GM21381 (cell line): ENCODE results near the gene IQSEC3.
"Not testable (repeated sequence)": the region's sequence is repeated elsewhere in the genome, so short reads cannot be mapped to it uniquely, and the experiment has no call there.

Experiments used
- ATAC-seq: cut with Tn5 transposase; IDR thresholded peaks from one replicate; pipeline ENCODE4 v1.9.1; 2021; ENCODE audit warnings: mild to moderate bottlenecking, moderate library complexity; ENCODE audit not compliant: unreplicated experiment

IQSEC3 gene

DNA sequence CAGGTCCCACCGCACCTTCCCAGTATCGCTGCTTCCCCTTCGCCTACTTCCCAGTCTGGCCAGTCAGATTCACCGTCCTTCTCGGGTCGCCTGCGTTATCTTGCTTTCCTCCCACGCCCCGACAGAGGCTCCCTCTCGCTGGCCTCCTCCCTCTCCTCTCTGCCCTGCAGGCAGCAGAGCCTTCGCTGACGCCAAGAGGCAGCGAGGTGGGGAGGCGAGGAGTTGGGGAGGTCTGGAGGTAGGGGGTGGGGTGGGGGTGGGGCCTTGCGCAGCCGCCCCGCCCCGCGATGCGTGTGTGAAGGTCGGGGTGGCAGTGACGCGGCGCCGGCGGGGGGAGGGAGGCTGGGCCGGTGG lies at the start of gene IQSEC3:
IQSEC3 (plus strand) TSS at position 340 of the 354 bp plus-strand sequence. CDS start 116 bp downstream, outside the sequence.
- ATAC-seq = not testable (repeated sequence)

GRCh38 chr12:17370-18340 lies 48.9 kb upstream of the IQSEC3 start:
- ATAC-seq = not testable (repeated sequence)

DNA sequence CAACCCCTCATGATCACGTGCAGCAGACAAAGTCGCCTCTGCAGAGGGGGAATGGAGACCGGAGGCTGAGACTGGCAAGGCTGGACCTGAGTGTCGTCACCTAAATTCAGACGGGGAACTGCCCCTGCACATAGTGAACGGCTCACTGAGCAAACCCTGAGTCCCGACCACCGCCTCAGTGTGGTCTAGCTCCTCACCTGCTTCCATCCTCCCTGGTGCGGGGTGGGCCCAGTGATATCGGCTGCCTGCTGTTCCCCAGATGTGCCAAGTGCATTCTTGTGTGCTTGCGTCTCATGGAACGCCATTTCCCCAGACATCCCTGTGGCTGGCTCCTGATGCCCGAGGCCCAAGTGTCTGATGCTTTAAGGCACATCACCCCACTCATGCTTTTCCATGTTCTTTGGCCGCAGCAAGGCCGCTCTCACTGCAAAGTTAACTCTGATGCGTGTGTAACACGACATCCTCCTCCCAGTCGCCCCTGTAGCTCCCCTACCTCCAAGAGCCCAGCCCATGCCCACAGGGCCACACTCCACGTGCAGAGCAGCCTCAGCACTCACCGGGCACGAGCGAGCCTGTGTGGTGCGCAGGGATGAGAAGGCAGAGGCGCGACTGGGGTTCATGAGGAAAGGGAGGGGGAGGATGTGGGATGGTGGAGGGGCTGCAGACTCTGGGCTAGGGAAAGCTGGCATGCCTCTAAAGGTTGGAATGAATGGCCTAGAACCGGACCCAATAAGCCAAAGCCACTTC lies 47.6 kb upstream of the IQSEC3 start:
- not testable (repeated sequence) for ATAC-seq

DNA sequence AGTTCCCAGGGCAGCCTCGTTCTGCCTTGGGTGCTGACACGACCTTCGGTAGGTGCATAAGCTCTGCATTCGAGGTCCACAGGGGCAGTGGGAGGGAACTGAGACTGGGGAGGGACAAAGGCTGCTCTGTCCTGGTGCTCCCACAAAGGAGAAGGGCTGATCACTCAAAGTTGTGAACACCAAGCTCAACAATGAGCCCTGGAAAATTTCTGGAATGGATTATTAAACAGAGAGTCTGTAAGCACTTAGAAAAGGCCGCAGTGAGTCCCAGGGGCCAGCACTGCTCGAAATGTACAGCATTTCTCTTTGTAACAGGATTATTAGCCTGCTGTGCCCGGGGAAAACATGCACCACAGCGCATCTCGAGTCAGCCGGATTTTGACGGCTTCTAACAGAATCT lies 46.7 kb upstream of the IQSEC3 start:
- ATAC-seq = not testable (repeated sequence)

- ATAC-seq = no peak
These were observed 45.8 kb upstream of the IQSEC3 start for GRCh38 chr12:20757-21156.

DNA sequence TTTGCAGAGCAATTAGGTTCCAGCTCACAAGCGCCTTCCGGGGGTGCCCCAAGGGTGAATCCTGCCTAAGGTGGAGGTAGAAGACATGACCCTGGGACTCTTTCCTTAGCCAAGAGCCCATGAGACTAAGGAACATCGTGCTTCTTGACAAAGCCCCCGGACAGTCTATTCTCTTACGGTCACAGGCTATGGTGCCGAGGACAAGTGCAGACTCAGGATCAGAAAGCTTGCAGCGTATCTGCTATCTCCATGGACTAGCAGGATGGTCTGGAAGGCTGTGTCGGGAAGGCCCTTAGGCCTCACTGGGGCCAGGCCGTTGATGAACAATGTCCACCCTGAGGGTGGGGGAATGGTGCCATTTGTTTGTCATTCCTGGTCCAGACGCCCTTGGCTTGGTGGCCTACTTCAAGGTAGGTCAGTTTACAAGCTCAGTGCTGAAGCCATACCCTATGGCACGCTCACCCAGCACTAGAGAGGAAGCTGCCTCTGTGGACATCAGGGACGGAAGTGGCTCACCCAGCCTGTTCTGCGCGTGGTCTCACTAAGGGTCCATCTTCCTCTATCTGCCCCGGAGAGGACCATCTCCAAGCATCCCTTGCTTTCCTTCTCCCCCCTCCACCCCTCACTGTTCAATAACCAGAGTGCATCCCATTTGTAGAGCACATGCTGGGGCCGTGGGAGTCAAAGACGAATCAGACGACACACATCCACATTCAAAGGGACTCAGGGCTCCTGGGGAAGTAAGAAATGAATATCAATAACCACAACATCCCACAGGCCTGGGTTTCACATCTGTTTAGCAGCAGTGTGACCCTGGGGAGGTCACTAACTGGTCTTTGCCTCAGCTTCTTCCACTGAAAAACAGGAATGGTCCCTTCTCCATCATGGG lies 45.0 kb upstream of the IQSEC3 start:
- no peak for ATAC-seq

- ATAC-seq = no peak
These were observed 44.4 kb upstream of the IQSEC3 start for GRCh38 chr12:22190-22529.

DNA sequence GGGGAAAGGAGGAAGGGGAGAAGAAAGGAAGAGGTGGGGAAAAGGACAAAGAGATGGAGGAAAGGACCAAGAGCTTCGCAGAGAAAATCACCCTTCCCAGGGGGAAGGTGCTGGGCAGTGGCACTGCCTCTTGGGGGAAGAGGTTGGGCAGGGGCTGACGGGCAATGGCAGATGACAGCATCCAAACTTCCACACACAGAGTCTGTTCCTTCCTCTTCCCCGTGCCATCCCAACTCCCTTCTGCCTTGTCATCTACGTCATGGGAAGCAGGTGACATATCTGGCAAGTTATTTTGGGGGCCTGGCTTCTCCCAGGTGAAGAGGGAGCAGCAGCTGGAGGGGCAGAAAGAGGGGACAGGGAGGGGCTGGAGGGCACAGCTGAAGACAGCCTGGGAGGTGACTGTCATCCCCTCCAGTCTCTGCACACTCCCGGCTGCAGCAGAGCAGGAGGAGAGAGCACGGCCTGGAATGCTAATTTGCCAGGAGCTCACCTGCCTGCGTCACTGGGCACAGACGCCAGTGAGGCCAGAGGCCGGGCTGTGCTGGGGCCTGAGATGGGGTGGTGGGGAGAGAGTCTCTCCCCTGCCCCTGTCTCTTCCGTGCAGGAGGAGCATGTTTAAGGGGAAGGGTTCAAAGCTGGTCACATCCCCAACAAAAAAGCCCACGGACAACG lies 43.9 kb upstream of the IQSEC3 start:
- no peak for ATAC-seq

DNA sequence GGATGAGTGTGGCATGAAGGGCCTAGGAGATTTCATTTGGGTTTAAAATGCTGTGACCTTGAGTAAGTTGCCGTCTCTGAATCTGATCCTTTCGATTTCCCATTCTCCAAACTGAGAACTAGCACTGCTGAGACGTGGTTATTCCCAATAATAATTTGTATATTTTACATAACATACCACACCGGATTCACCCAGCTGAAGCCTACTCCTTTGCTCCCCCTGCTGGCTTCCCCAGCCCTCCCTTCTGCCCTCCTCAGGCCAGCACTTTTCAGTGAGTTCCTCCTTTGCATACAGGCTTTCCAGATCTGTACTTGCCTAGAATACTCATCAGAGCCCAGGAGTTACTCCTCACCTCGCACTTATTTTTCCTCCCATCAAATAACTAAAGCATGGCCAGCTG lies 38.7 kb upstream of the IQSEC3 start:
- ATAC-seq = not testable (repeated sequence)

GRCh38 chr12:38775-39174 lies 27.8 kb upstream of the IQSEC3 start:
- ATAC-seq = not testable (repeated sequence)

DNA sequence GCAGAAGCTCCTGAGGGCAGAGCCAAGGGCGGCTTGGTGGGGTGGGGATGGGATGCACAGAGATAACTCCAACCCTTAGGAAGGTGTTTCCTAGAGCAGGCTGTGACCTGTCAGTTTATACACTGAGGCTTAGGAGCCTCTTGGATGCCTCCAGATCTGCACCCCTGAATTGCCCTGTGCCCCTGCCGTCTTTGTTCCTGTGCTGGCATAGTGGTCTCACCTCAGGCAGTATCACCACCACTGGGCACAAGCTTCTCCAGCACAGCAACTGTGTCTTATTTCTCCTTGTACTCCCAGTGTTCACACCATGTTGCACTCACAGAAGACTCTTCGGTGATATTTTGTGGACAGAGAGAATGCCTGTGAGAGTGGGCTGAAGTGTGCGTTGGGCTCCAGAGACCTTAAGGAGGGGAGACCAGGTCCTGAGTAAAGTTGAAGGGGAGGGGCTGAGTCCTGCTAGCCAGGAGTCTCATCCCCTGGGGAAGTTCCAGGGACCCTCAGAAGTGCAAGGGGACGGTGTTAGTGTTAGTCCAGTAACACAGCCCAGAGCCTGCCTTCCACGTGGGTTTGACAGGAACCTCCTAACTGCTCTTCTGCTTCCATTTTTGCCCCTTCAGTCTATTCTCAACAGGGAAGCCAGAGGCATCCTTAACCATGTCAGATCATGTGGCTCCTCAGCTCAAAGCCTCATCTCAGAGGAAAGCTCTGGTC lies 26.9 kb upstream of the IQSEC3 start:
- not testable (repeated sequence) for ATAC-seq

DNA sequence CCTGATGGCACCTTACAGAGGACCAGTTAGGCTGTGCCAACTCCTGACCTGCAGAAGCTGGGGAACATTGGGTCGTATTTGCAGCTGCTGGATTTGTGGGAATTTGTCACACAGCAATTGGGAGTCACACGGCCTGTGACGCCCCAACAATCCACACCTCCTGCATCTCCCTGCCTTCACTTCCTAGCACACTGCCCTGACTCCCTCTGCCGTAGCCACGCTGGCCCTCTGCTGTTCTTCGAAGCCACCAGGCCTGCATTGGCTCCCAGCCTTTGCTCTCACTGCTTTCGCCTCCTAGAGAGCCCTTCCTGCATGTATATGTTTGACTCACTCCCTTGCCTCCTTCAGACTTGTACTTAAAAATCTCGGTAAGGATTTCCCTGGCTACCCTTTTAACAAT lies 22.2 kb upstream of the IQSEC3 start:
- not testable (repeated sequence) for ATAC-seq

DNA sequence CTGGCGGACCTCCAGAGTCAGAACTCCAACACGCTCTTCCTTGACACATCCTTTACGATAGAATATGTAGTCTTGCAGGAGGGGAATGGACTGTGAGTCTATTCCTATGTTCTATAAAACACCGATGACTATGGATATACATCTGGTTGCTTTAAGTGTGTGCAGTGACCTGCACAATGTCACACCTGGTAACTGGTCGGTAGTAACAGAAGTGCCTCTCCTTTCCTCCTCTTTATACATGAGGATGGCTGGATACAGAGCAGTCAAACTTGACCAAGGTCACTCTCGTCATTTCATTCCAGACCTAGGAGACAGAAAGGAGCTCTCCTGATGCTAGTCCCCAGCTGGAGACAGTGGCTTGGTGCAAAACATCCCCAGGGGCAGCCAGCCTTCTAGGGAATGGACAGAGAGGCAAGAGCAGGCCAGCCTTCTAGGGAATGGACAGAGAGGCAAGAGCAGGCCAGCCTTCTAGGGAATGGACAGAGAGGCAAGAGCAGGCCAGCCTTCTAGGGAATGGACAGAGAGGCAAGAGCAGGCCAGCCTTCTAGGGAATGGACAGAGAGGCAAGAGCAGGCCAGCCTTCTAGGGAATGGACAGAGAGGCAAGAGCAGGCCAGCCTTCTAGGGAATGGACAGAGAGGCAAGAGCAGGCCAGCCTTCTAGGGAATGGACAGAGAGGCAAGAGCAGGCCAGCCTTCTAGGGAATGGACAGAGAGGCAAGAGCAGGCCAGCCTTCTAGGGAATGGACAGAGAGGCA lies 21.2 kb upstream of the IQSEC3 start:
- ATAC-seq = not testable (repeated sequence)

- not testable (repeated sequence) for ATAC-seq
These were observed 20.6 kb upstream of the IQSEC3 start for GRCh38 chr12:45991-46358.

GRCh38 chr12:46542-46941 lies 20.0 kb upstream of the IQSEC3 start:
- not testable (repeated sequence) for ATAC-seq

- ATAC-seq = not testable (repeated sequence)
These were observed 18.8 kb upstream of the IQSEC3 start for GRCh38 chr12:47699-48226.

- not testable (repeated sequence) for ATAC-seq
These were observed 17.4 kb upstream of the IQSEC3 start for GRCh38 chr12:49149-49548.

DNA sequence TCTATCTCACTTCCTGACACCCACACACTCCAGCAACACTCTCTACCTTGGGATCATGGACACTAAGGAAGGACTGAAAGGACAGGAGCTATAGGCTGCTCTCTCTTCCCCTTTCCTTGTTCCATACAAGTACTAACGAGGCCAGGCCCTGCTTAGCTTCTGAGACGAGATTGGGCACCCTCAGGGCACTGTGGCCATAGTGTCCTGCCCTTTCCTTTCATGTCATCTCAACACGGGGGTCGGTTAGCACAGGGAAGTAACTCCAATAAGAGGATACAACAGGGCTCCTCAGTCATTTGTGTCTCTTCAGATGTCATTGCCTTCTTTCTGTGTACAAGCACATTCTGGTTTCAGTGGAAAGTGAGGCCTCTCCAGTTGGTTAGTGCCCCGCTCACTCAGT lies 15.5 kb upstream of the IQSEC3 start:
- ATAC-seq = not testable (repeated sequence)

GRCh38 chr12:51962-52361 lies 14.6 kb upstream of the IQSEC3 start:
- not testable (repeated sequence) for ATAC-seq
